ENCODE data around the gene ZNF592. TPM values are rescaled to one million over a fixed set of nuclear protein-coding genes. Genes with fewer than 3 reads are reported as not detected.

The ZNF592 gene
- total and polyA plus RNA-seq, 2 donors (not counting 3 experiments of a cell fraction or from before 2014, with no cell fraction given): 12.3 to 21.1 TPM

- no TSS peak for BruUV-seq (replicated peaks)
- H4K20me1 ChIP-seq (replicated peaks; ENCODE audit: control insufficient read depth, extremely low read depth, insufficient read depth, low read length): no peaks in the 10 kb centered on the region
- no peaks in the 10 kb centered on the region for H3K9me1 ChIP-seq (replicated peaks; ENCODE audit: control insufficient read depth, extremely low read depth, insufficient read depth, low read length)
- H3K27me3 ChIP-seq (ENCODE audit: control insufficient read depth in 2 of 2, insufficient read depth in 2 of 2, low read length in 2 of 2): no peaks in the 10 kb centered on the region
- no peaks in the 10 kb centered on the region for H3K9me3 ChIP-seq (replicated peaks; ENCODE audit: control insufficient read depth, insufficient read depth, low read length)
- H3K27ac ChIP-seq (ENCODE audit: insufficient read depth, low read depth, low read length): no peak overlapping the region
- H3K36me3 ChIP-seq (ENCODE audit: control insufficient read depth in 2 of 2, extremely low read depth in 1 of 2, insufficient read depth in 2 of 2, low read length in 2 of 2): peaks cover 0 to 20% of the 10 kb centered on the region in 2 experiments
- H3K4me3 ChIP-seq (replicated peaks in 1 of 3; ENCODE audit: insufficient read depth in 1 of 3, low read depth in 1 of 3, low read length in 3 of 3): no peak overlapping the region
- dilution Hi-C loops (cut with MboI; ENCODE audit: extremely low pct_ligation_motif_present, low sequenced_read_pairs) (loop anchor here (25.0 kb wide), 1 partner anchor 127 kb away; no protein-coding TSS in a partner anchor), intact Hi-C loops (cut with micrococcal nuclease) (no loop called here)
- TF ChIP-seq POLR2AphosphoS5 (IDR thresholded peaks at IDR 0.05; ENCODE audit: insufficient read depth, low read depth, low read length) (no peak), GATA2 (IDR thresholded peaks at IDR 0.05; ENCODE audit: insufficient read depth, insufficient read length, low read depth, low read length) (no peak), MYC (IDR thresholded peaks at IDR 0.05; ENCODE audit: low read depth, low read length) (no peak), JUN (IDR thresholded peaks at IDR 0.05; ENCODE audit: borderline replicate concordance, insufficient read depth, insufficient read length, low read depth) (no peak), FOS (IDR thresholded peaks at IDR 0.05; ENCODE audit: borderline replicate concordance, insufficient read depth, low read length) (no peak), CTCF (IDR thresholded peaks at IDR 0.05; ENCODE audit: extremely low read depth in 1 of 2, insufficient read depth in 1 of 2, low read depth in 1 of 2, low read length in 2 of 2) (no peak), EZH2 (IDR thresholded peaks at IDR 0.05; ENCODE audit: borderline replicate concordance, low read depth, low read length, severe bottlenecking) (no peak), MAX (IDR thresholded peaks at IDR 0.05; ENCODE audit: insufficient read depth, insufficient read length) (no peak), POLR2A (IDR thresholded peaks at IDR 0.05; ENCODE audit: low read depth, low read length) (no peak)
- peaks cover 13% of the 10 kb centered on the region for H3K4me1 ChIP-seq (ENCODE audit: control insufficient read depth, extremely low read depth, insufficient read depth, low read length)
- H3K79me2 ChIP-seq (ENCODE audit: control insufficient read depth, insufficient read depth, low read length): no peaks in the 10 kb centered on the region
- FAIRE-seq (no peak), DNase-seq (ENCODE audit: low read depth, low spot score) (no peak)
- no peak overlapping the region for H3K9ac ChIP-seq (replicated peaks; ENCODE audit: extremely low read depth, insufficient read depth, low read length)
- no peak overlapping the region for H2AFZ ChIP-seq (ENCODE audit: low read depth, low read length)
- H3K4me2 ChIP-seq (ENCODE audit: insufficient read depth, low read length): no peak overlapping the region
- POLR2A ChIA-PET: no interaction called here
- CTCF ChIA-PET: interaction anchor here (0.8 to 2.2 kb wide), 6 partner anchors 10 to 35 kb away, joined by 3 to 10 read pairs (median 3); no protein-coding TSS in a partner anchor
Measured at GRCh38 chr15:84834969-84835368, 86.6 kb downstream of the ZNF592 start.
